Neural cell (in vitro differentiated cells): ENCODE measurements around the gene FUT9.

Source experiments
- CTCF ChIP-seq: fragments of 450-650 bp; IDR thresholded peaks from 2 replicates; pipeline ENCODE4 v1.5.1; 2014; ENCODE audit warnings: antibody characterized with exemption, mild to moderate bottlenecking, moderate library complexity; ENCODE audit not compliant: poor library complexity, severe bottlenecking
- EP300 ChIP-seq: fragments of 450-650 bp; conservative IDR thresholded peaks from 2 replicates; pipeline ENCODE4 v1.6.1; 2014; ENCODE audit warnings: antibody characterized with exemption, mild to moderate bottlenecking, moderate library complexity; ENCODE audit not compliant: poor library complexity, severe bottlenecking
- EZH2 ChIP-seq: fragments of 200-600, 300-800 bp; shearing (Covaris generic), sonication (generic); IDR thresholded peaks from 2 replicates; pipeline ENCODE4 v1.6.1; 2014; ENCODE audit warnings: antibody characterized with exemption, low read length, borderline replicate concordance, mild to moderate bottlenecking; ENCODE audit not compliant: insufficient read depth, poor library complexity, severe bottlenecking
- POLR2AphosphoS5 ChIP-seq: IDR thresholded peaks from 2 replicates; pipeline ENCODE4 v1.6.1; 2012
- RAD21 ChIP-seq: fragments of 450-650 bp; conservative IDR thresholded peaks from 2 replicates; pipeline ENCODE4 v1.6.1; 2014; ENCODE audit warnings: antibody characterized with exemption, mild to moderate bottlenecking, moderate library complexity
- REST ChIP-seq: IDR thresholded peaks from 2 replicates; pipeline ENCODE4 v1.6.1; 2012; ENCODE audit warnings: borderline replicate concordance

- TF ChIP-seq EZH2 (no peak), CTCF (no peak), RAD21 (no peak), REST (no peak), EP300 (no peak), POLR2AphosphoS5 (no peak)
These were observed 146.9 kb downstream of the FUT9 start for GRCh38 chr6:96162711-96163120.
